Measurements from ENCODE around the gene DSG2. TPM values are rescaled to one million over a fixed set of nuclear protein-coding genes. Genes with fewer than 3 reads are reported as not detected.

DSG2 gene
- total RNA-seq, 1 experiment from 2014 or later = 123 TPM

DNA sequence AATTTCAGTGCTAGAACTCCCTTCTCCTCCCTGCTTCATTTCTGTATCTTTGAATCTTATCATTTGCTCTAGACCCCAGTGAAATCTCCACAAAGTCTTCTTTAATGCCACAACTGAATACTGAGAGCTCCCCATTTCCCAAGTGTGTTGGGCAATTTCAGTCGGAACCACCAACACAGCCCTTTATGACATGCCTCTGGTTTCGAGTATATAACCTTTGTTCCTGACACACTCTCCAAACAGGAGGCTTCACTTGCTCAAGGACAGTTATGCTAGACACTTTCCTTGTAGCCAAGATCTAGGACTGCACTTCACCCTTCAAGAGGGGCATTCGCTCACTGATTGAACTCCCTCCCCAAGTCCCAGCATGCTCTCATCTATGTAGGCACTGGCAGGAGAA, 75.1 kb downstream of the DSG2 start (continued):
- TF ChIP-seq, protein P1, sequence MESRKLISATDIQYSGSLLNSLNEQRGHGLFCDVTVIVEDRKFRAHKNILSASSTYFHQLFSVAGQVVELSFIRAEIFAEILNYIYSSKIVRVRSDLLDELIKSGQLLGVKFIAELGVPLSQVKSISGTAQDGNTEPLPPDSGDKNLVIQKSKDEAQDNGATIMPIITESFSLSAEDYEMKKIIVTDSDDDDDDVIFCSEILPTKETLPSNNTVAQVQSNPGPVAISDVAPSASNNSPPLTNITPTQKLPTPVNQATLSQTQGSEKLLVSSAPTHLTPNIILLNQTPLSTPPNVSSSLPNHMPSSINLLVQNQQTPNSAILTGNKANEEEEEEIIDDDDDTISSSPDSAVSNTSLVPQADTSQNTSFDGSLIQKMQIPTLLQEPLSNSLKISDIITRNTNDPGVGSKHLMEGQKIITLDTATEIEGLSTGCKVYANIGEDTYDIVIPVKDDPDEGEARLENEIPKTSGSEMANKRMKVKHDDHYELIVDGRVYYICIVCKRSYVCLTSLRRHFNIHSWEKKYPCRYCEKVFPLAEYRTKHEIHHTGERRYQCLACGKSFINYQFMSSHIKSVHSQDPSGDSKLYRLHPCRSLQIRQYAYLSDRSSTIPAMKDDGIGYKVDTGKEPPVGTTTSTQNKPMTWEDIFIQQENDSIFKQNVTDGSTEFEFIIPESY (IDR thresholded peaks at IDR 0.05; ENCODE audit: extremely low read depth, insufficient replicate concordance, low read length) = no peak
- no peak for TF ChIP-seq EGR1 (IDR thresholded peaks at IDR 0.05; ENCODE audit: low read depth)
- TF ChIP-seq TCF7L2 (IDR thresholded peaks at IDR 0.05; ENCODE audit: borderline replicate concordance, extremely low read depth, insufficient read depth, insufficient read length) = no peak
- TF ChIP-seq ZNF274 (IDR thresholded peaks at IDR 0.05; ENCODE audit: low read depth, low read length) = no peak
- no peak for TF ChIP-seq EZH2 (IDR thresholded peaks at IDR 0.05)
- no peak for TF ChIP-seq SIN3A (IDR thresholded peaks at IDR 0.05; ENCODE audit: low read depth)
- no peak for TF ChIP-seq SRF (IDR thresholded peaks at IDR 0.05; ENCODE audit: low read depth)
- TF ChIP-seq, protein P2, sequence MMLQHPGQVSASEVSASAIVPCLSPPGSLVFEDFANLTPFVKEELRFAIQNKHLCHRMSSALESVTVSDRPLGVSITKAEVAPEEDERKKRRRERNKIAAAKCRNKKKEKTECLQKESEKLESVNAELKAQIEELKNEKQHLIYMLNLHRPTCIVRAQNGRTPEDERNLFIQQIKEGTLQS (IDR thresholded peaks at IDR 0.05) = no peak

DNA sequence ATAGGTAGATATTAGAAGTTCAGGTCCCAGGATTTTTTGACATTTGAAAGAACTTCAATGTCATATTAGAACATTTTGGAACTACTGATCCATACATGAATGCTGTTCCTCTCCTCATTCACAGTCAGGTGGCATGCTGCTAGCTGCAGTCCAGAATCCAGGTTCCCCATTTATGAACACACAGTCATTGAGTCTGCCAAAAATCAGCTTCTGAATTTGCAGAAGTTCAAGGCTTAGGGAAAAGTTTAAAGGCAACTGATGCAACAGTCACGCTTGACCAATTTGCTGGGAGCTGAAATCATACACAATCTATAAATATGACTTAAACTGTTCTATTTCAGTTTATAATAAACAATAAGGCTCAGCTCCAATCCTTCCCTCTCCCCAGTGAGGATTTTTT, 76.4 kb downstream of the DSG2 start:
- intact Hi-C loops (cut with micrococcal nuclease) = no loop called here
- Histone ChIP-seq H3K27me3 (ENCODE audit: insufficient read depth, low read length) (no peaks in the 10 kb centered on the region), H3K9me2 (ENCODE audit: insufficient read depth) (no peaks in the 10 kb centered on the region), H3K9ac (ENCODE audit: low read length) (no peak overlapping the region), H3K4me2 (ENCODE audit: low read length) (no peak overlapping the region), H3K36me3 (ENCODE audit: control insufficient read depth in 1 of 2, insufficient read depth in 2 of 2, low read length in 2 of 2) (no peaks in the 10 kb centered on the region), H3K79me2 (ENCODE audit: insufficient read depth, low read length) (no peaks in the 10 kb centered on the region), H3K27ac (ENCODE audit: low read depth, low read length) (no peak overlapping the region), H2AFZ (ENCODE audit: low read depth, low read length, poor library complexity, severe bottlenecking) (no peak overlapping the region), H3K4me1 (ENCODE audit: control insufficient read depth in 1 of 2, insufficient read depth in 2 of 2, low read length in 2 of 2) (no peaks in the 10 kb centered on the region), H3K4me3 (replicated peaks in 1 of 2; ENCODE audit: low read depth in 1 of 2, low read length in 2 of 2) (no peak overlapping the region), H4K20me1 (ENCODE audit: insufficient read depth) (no peaks in the 10 kb centered on the region), H3K9me3 (ENCODE audit: control insufficient read depth in 1 of 2, insufficient read depth in 1 of 2, low read depth in 1 of 2, low read length in 2 of 2) (no peaks in the 10 kb centered on the region)
- no peak for DNase-seq (ENCODE audit: low read depth, low spot score)
- ATAC-seq = no peak
- POLR2A ChIA-PET = no interaction called here
- no TSS peak for BruUV-seq (replicated peaks)
- RAD21 ChIA-PET (ENCODE audit: low non-redundant PET in 1 of 2, low total read pairs in 2 of 2, uncharacterized antibody in 2 of 2, unreplicated experiment in 2 of 2) = no interaction called here
- TF ChIP-seq, protein P3, sequence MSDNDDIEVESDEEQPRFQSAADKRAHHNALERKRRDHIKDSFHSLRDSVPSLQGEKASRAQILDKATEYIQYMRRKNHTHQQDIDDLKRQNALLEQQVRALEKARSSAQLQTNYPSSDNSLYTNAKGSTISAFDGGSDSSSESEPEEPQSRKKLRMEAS (IDR thresholded peaks at IDR 0.05) = no peak
- TF ChIP-seq EGR1 (IDR thresholded peaks at IDR 0.05; ENCODE audit: low read depth) (no peak), POLR2A (IDR thresholded peaks at IDR 0.05; ENCODE audit: borderline replicate concordance, extremely low read depth, insufficient read depth, insufficient read length) (no peak), SIN3A (IDR thresholded peaks at IDR 0.05; ENCODE audit: low read depth) (no peak)
- TF ChIP-seq, protein P1 (IDR thresholded peaks at IDR 0.05; ENCODE audit: extremely low read depth, insufficient replicate concordance, low read length) = no peak
- CTCF ChIA-PET = no interaction called here

Measured in HCT116 (cell line).